Caki2 (cell line): ENCODE measurements around the gene DLEC1. TPM values are rescaled to one million over a fixed set of nuclear protein-coding genes. Genes with fewer than 3 reads are reported as not detected.
"Not testable (repeated sequence)": the region's sequence is repeated elsewhere in the genome, so short reads cannot be mapped to it uniquely, and the experiment has no call there.

Experiments
- DNase-seq: peaks from one replicate; pipeline ENCODE4 v3.0.0-alpha.2; 2015; ENCODE audit warnings: low read depth
- in situ Hi-C: cut with HindIII; loops from 2 replicates; pipeline ENCODE4 v1.10.0; 2016; ENCODE audit warnings: low sequenced_read_pairs, low pct_unique_long_range_greater_than_20kb, mixed read lengths
- total RNA-seq: library from RNA; depleted of rRNA; stranded (reverse); fragments of >200 nt; shearing (Covaris generic); gene quantifications from 2 replicates; pipeline ENCODE4 v1.2.3, GENCODE V29; 2014; ENCODE audit warnings: low replicate concordance

The DLEC1 gene
- total RNA-seq, 1 experiment from 2014 or later, result not detected

DNA sequence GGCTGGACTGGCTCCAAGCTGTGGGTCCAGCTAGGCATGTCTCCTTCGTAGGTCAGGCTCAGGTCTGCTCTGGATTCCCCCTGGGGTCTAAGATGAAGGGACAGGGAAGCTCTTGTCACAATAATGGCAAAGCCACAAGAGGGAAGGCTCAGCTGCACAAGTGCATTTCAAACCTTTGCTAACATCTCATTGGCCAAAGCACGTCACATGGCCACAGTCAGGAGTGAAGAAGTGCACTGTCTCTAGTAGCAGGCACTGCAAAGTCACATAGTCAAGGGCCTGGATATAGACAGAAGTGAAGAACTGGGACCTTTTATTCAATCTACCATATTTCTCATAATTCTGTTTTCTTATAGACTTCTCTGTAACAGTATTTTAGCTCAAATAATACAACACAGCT, 20.1 kb downstream of the DLEC1 start:
- in situ Hi-C loops, result no loop called here

GRCh38 chr3:38059591-38059990, 20.6 kb downstream of the DLEC1 start:
- in situ Hi-C loops, result no loop called here
- DNase-seq, result no peak

More for the DNA sequence above, 20.1 kb downstream of the DLEC1 start:
- no peak for DNase-seq

GRCh38 chr3:38062809-38063208, 23.8 kb downstream of the DLEC1 start:
- in situ Hi-C loops, result no loop called here
- no peak for DNase-seq

- in situ Hi-C loops, DNase-seq: not testable (repeated sequence)
These were observed 25.4 kb downstream of the DLEC1 start for GRCh38 chr3:38064453-38064852.

GRCh38 chr3:38067508-38068233, 28.7 kb downstream of the DLEC1 start:
- no peak for DNase-seq
- in situ Hi-C loops, result no loop called here

- in situ Hi-C loops, result no loop called here
These were observed 31.0 kb downstream of the DLEC1 start for GRCh38 chr3:38070013-38070412.

GRCh38 chr3:38077073-38077472, 38.1 kb downstream of the DLEC1 start:
- DNase-seq, in situ Hi-C loops: not testable (repeated sequence)

More at GRCh38 chr3:38070013-38070412, 31.0 kb downstream of the DLEC1 start:
- DNase-seq, result no peak

DNA sequence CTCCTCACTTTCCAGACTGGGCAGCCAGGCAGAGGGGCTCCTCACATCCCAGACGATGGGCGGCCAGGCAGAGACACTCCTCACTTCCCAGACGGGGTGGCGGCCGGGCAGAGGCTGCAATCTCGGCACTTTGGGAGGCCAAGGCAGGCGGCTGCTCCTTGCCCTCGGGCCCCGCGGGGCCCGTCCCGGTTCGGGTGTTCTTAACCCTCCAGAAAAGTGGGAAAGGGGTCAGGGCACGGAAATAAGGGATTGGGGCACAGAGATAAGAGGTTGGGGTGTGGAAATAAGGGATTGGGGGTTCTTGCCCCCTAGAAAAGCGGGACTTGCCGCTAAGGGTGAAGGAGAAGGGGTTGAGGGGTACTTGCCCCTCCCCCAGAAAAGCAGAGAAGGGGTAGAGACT, 43.3 kb downstream of the DLEC1 start:
- in situ Hi-C loops, DNase-seq: not testable (repeated sequence)

DNA sequence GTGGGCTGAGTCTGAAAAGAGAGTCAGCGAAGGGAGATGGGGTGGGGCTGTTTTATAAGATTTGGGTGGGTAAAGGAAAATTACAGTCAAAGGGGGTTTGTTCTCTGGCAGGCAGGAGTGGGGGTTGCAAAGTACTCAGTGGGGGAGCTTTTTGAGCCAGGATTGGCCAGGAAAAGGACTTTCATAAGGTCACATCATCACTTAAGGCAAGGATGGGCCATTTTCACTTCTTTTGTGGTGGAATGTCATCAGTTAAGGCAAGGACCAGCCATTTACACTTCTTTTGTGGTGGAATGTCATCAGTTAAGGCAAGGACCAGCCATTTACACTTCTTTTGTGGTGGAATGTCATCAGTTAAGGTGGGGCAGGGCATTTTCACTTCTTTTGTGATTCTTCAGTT, 44.2 kb downstream of the DLEC1 start:
- in situ Hi-C loops, DNase-seq: not testable (repeated sequence)

- no peak for DNase-seq
- in situ Hi-C loops, result no loop called here
These were observed 44.9 kb downstream of the DLEC1 start for GRCh38 chr3:38083871-38084333.

GRCh38 chr3:38084334-38085310, 45.6 kb downstream of the DLEC1 start:
- no peak for DNase-seq

GRCh38 chr3:38085311-38085942, 46.4 kb downstream of the DLEC1 start:
- in situ Hi-C loops, result no loop called here
- DNase-seq, result no peak

More at GRCh38 chr3:38084334-38085310, 45.6 kb downstream of the DLEC1 start:
- in situ Hi-C loops, result no loop called here

GRCh38 chr3:38085943-38086324, 46.9 kb downstream of the DLEC1 start:
- DNase-seq, result no peak
- in situ Hi-C loops, result no loop called here

DNA sequence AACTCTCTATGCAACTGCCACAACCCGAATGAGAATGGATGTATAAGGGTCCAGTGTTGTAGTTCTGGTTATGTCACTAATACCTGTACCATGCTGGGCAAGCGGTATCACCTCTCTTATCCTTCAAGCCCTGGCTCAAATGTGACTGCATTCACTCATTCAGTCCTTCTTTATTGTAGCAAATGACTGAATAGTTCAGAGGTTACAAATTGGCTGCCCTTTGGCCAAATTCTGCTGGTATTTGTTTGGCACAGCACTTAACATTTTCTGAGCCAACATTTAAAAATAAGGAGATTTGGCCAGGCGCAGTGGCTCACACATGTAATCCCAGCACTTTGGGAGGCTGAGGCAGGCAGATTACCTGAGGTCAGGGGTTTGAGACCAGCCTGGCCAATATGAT, 47.5 kb downstream of the DLEC1 start:
- in situ Hi-C loops, result no loop called here
- DNase-seq, result no peak

DNA sequence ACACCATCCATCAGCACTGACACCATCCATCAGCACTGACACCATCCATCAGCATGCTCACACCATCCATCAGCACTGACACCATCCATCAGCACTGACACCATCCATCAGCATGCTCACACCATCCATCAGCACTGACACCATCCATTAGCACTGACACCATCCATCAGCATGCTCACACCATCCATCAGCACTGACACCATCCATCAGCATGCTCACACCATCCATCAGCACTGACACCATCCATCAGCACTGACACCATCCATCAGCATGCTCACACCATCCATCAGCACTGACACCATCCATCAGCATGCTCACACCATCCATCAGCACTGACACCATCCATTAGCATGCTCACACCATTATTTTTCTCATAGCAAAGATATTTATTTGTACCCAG, 48.3 kb downstream of the DLEC1 start:
- in situ Hi-C loops, DNase-seq: not testable (repeated sequence)

DNA sequence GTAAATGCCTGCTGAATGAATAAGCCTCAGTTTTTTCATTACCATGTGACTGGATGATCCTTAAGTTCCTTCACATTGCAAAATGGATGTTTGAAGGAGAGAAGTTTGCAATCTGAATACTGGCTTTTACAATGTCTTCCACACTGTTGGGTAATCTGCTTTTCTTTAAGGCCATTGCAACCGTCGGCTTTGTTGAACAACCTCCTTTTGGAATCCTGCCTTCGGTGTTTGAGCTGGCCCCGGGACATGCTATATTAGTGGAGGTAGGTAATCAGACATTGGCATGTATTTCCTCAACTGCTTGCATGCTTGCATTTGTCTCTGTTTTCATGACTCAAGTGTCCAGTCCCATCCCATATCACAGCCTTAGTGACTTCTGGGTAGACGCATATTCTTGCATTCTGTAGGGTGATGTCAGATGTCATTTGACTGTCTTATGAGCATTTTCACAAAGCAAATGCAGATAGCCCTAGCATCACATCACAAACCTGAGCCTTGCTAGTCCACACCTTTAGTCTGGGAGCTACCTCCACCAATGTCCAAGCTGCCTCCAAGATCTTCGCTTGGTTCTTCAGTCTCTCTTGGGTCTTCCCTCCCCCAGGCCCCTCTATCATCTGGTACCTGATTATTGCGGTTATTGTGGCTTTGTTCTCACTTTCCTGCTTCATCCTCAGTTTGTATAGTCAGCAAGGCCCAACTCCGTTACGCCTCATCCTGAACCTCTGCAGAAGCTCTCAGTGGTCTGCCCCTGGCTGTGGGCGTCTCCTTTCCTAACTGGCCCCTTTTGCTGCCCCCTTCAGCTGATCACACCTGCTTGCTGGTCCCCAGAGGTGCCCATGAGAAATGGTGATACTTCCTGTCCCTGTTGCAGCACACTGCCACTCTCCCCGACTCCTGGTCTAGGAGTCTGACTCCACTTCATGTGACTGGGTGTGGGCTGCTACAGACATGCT, 49.4 kb downstream of the DLEC1 start:
- DNase-seq, result no peak
- in situ Hi-C loops, result no loop called here

- in situ Hi-C loops, result no loop called here
- no peak for DNase-seq
These were observed 50.2 kb downstream of the DLEC1 start for GRCh38 chr3:38089163-38089562.

DNA sequence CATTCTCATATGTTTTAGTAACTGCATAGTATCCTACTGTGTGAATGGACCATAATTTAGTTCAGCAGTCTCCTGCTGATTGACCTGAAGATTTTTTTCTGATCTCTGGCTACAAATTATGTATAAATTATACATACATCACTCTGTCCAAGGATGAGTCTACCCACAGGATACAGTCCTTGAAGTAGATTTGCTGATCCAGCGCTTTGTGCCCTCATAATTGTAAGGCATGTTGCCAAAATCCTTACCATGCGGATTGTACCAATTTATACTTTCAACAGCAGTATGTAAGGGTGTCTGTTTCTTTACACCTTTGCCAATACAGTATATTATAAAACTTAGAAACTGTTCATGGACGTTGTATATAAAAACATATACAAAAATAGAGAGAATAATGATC, 51.4 kb downstream of the DLEC1 start:
- in situ Hi-C loops, result no loop called here
- no peak for DNase-seq
